Measurements from ENCODE around the gene RIMS1. TPM values are rescaled to one million over a fixed set of nuclear protein-coding genes. Genes with fewer than 3 reads are reported as not detected.

The RIMS1 gene
- total and polyA plus RNA-seq, 9 donors = 0.40 to 5.7 (median 0.71) TPM

DNA sequence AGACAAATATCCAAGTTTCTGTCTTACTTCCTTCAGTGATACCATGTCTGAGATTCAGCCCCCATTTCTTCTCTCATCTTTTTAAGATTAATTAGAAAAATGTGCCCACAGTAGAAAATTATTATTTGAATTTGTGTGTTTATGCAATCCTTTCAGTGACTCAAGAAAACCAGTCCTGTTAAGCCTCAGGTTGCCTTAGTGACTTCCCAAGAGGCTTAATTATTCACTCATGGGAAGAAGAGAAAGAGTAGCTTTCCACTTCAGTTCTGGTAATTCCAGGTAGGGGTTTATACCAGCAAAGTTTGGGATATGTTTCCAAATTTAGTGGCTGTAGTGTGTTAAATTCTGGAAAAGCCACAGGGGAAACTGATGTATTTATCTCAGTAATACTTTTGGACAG lies 149.1 kb downstream of the RIMS1 start:
- H3K4me3 ChIP-seq (ENCODE audit: low read length) = no peak overlapping the region
- no peak for DNase-seq
- H3K27me3 ChIP-seq (ENCODE audit: control insufficient read depth, insufficient read depth, low read length) = no peaks in the 10 kb centered on the region
- no peak overlapping the region for H3K27ac ChIP-seq (ENCODE audit: low read length)
- no peaks in the 10 kb centered on the region for H3K36me3 ChIP-seq (ENCODE audit: control insufficient read depth, insufficient read depth, low read length)
- H3K9me3 ChIP-seq (replicated peaks; ENCODE audit: control insufficient read depth, low read depth, low read length) = no peaks in the 10 kb centered on the region
- H3K4me1 ChIP-seq (ENCODE audit: control insufficient read depth, insufficient read depth, low read length) = no peaks in the 10 kb centered on the region

DNA sequence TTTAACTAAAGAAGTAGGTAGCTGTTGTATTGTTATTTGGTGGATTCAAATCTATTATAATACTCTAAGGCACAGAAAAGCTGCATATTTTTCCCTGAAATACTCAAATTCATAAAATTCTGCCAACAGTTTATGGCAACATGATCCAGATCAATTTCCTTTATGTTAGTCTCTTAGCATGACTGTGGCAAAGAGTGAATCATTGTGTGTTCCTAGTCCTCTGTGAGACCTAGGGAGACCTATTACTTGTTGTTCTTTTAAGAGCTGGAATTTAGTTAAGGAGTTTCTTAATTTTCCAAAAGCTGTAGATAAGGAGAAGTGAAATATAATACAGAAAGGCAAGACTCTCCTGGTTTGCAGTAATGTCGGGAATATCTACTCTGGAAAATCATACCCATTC lies 149.6 kb downstream of the RIMS1 start:
- H3K36me3 ChIP-seq (ENCODE audit: control insufficient read depth, insufficient read depth, low read length) = no peaks in the 10 kb centered on the region
- WGBS (ENCODE audit: insufficient coverage) = no CpG with 5 or more reads among the region's 1 CpG
- H3K27me3 ChIP-seq (ENCODE audit: control insufficient read depth, insufficient read depth, low read length) = no peaks in the 10 kb centered on the region
- no peak overlapping the region for H3K4me3 ChIP-seq (ENCODE audit: low read length)
- H3K4me1 ChIP-seq (ENCODE audit: control insufficient read depth, insufficient read depth, low read length) = no peaks in the 10 kb centered on the region
- no peak for DNase-seq
- no peaks in the 10 kb centered on the region for H3K9me3 ChIP-seq (replicated peaks; ENCODE audit: control insufficient read depth, low read depth, low read length)
- H3K27ac ChIP-seq (ENCODE audit: low read length) = no peak overlapping the region

DNA sequence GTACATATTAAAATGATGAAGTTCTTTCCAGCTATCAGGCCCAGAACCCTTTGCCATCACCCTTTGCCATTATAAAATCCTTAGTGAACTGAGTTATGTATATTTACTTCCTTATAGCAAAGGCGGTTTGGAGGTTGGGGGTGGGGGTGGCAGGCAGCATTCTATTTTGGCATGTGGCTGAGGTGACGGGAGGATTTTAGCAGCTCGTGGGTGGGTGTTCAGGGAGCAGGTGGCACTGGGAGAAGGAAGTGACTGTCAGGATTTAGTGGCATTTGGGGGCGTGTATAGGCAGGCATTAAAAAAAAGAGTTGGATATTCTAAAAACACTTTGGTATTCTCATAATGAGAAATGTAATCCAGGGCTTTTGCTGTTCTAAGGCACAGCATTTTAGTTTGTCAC lies 150.7 kb downstream of the RIMS1 start:
- no peak overlapping the region for H3K27ac ChIP-seq (ENCODE audit: low read length)
- no peaks in the 10 kb centered on the region for H3K27me3 ChIP-seq (ENCODE audit: control insufficient read depth, insufficient read depth, low read length)
- no peak for DNase-seq
- H3K4me1 ChIP-seq (ENCODE audit: control insufficient read depth, insufficient read depth, low read length) = no peaks in the 10 kb centered on the region
- no peaks in the 10 kb centered on the region for H3K9me3 ChIP-seq (replicated peaks; ENCODE audit: control insufficient read depth, low read depth, low read length)
- H3K4me3 ChIP-seq (ENCODE audit: low read length) = no peak overlapping the region
- no peaks in the 10 kb centered on the region for H3K36me3 ChIP-seq (ENCODE audit: control insufficient read depth, insufficient read depth, low read length)
- 46% methylated on average over 2 of the region's 4 CpGs for WGBS (ENCODE audit: insufficient coverage)

DNA sequence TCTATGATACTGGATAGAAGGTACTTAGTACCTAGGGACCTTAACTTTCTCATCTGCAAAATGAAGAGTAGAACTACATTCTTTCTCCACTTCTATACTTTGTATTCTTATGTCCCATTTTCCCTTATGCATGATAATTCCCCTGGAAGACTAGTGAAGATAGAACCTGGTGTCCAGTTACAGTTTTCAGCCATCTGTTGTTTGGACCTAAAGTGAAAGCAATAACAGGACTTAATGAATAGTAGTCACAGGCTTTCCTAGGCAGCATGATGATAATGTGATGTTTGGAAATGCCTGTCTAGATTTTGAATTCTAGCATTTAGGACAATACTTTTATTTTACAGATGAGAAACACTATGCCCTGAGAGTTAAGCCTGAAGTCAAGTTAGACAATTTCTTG lies 153.8 kb downstream of the RIMS1 start:
- H3K4me1 ChIP-seq (ENCODE audit: control insufficient read depth, insufficient read depth, low read length) = no peaks in the 10 kb centered on the region
- no peaks in the 10 kb centered on the region for H3K9me3 ChIP-seq (replicated peaks; ENCODE audit: control insufficient read depth, low read depth, low read length)
- peak; percentile 46 for DNase-seq
- H3K36me3 ChIP-seq (ENCODE audit: control insufficient read depth, insufficient read depth, low read length) = no peaks in the 10 kb centered on the region
- H3K27ac ChIP-seq (ENCODE audit: low read length) = no peak overlapping the region
- H3K27me3 ChIP-seq (ENCODE audit: control insufficient read depth, insufficient read depth, low read length) = no peaks in the 10 kb centered on the region
- H3K4me3 ChIP-seq (ENCODE audit: low read length) = no peak overlapping the region

DNA sequence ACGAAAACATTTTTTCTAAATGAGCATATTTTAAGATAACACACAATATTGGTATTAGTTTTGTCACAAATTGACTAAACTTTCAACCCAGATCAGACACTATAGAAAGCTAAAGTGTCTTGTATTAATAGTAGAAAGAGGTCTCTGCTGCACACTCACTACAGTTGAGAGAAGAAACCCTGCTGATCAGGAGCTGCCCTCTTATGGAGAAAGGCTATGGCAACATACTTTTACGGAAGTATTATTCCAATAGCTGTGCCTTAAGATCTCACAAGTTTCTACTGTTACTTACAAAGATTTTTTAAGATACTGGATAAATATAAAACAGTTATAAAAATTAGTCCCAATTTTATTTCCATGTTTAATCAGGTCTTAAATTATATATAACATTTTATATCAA lies 155.7 kb downstream of the RIMS1 start:
- no CpG with 5 or more reads among the region's 2 CpGs for WGBS (ENCODE audit: insufficient coverage)
- DNase-seq = peak; percentile 26

DNA sequence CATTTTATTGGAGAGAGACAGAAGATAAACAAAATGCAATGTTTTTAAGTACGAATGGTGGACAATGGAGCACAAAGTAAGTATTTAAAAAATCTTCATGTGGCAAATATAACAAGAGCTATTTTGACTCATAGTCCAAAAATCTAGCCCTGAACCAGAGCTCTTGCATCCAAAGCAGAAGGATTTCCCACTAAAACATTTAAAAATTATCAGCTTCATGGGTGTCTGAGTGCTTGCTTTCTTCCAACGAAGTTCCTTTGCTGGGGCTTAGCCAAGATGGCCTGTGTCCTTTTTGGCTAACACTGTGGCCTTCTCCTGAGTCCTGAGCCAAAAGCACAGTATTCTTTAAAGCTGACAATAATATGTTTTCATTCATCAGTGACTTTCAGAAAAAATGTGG lies 161.7 kb downstream of the RIMS1 start:
- H3K27me3 ChIP-seq (ENCODE audit: control insufficient read depth, insufficient read depth, low read length) = no peaks in the 10 kb centered on the region
- no peaks in the 10 kb centered on the region for H3K36me3 ChIP-seq (ENCODE audit: control insufficient read depth, insufficient read depth, low read length)
- no peak overlapping the region for H3K4me3 ChIP-seq (ENCODE audit: low read length)
- DNase-seq = peak; percentile 39
- no CpG with 5 or more reads among the region's 2 CpGs for WGBS (ENCODE audit: insufficient coverage)
- no peaks in the 10 kb centered on the region for H3K9me3 ChIP-seq (replicated peaks; ENCODE audit: control insufficient read depth, low read depth, low read length)
- H3K4me1 ChIP-seq (ENCODE audit: control insufficient read depth, insufficient read depth, low read length) = no peaks in the 10 kb centered on the region
- H3K27ac ChIP-seq (ENCODE audit: low read length) = no peak overlapping the region

More for the DNA sequence above, 155.7 kb downstream of the RIMS1 start:
- no peaks in the 10 kb centered on the region for H3K9me3 ChIP-seq (replicated peaks; ENCODE audit: control insufficient read depth, low read depth, low read length)
- no peaks in the 10 kb centered on the region for H3K27me3 ChIP-seq (ENCODE audit: control insufficient read depth, insufficient read depth, low read length)
- no peaks in the 10 kb centered on the region for H3K4me1 ChIP-seq (ENCODE audit: control insufficient read depth, insufficient read depth, low read length)
- no peaks in the 10 kb centered on the region for H3K36me3 ChIP-seq (ENCODE audit: control insufficient read depth, insufficient read depth, low read length)
- H3K27ac ChIP-seq (ENCODE audit: low read length) = no peak overlapping the region
- H3K4me3 ChIP-seq (ENCODE audit: low read length) = no peak overlapping the region

DNA sequence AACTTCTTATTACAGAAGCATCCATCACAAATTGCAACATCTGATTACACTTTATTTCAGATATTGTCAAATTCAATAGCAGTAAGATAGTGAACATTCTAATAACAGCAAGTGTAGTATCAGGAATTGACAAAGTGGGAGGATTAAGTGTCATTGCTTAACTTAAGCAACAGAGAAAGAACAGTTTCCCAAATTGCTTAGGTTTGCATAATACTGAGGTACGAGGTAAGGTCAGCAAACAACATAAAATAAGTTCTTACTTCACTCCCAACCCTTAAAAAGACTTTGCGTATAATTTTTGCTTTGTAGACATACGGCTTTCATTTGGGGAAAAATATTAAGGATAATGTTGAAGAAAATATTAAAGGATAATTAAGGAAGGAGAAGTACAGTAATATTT lies 163.0 kb downstream of the RIMS1 start:
- DNase-seq = no peak
- Histone ChIP-seq H3K9me3 (replicated peaks; ENCODE audit: control insufficient read depth, low read depth, low read length) (no peaks in the 10 kb centered on the region), H3K36me3 (ENCODE audit: control insufficient read depth, insufficient read depth, low read length) (no peaks in the 10 kb centered on the region), H3K27ac (ENCODE audit: low read length) (no peak overlapping the region), H3K27me3 (ENCODE audit: control insufficient read depth, insufficient read depth, low read length) (no peaks in the 10 kb centered on the region), H3K4me3 (ENCODE audit: low read length) (no peak overlapping the region), H3K4me1 (ENCODE audit: control insufficient read depth, insufficient read depth, low read length) (no peaks in the 10 kb centered on the region)
- WGBS (ENCODE audit: insufficient coverage) = no CpG with 5 or more reads among the region's 3 CpGs

DNA sequence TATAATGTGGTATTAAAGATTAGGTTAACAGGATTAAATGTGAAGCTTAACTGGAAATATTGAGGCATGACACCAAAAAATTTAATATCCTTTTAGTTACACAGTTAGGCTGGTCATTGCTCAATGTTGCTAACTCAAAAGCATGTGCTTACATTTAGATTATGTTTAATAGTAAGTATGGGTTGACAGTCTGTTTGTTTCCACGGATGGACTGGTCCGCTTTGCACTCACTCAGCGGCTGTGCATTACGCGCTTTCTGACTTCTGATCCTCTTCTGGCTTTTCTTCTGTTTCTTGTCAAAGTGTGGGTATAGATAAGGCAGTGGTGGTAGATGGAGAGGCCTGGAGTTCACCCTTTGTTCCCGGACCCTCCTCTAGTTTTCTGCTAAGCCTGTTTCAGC lies 174.9 kb downstream of the RIMS1 start:
- 83% methylated on average over 1 of the region's 6 CpGs for WGBS (ENCODE audit: insufficient coverage)

DNA sequence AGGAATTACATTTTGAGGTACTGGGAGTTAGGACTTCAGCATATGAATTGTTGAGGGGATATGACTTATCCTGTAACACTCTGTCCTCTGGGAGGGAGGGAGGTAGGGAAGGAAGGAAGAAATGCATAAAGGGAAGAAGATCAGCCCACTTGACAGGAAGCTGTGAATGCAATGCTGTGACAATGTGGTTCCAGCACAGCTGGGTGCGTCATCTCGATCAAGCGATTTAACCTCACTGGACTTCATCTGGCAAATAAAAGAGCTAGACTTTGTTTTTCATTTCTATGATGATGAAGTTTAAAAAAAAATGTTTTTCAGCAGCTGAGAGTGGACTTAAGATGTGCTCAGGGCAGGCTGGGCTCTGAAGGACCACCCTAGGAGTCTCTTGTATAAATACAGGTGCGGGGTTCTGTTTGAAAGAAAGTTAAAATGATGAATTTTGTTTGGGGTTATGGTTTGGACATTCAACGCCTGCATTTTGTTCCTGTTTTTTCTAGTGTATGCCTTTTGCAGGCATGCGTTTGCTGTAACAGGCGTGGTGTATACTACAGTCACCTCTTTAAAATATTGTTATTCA lies 178.1 kb downstream of the RIMS1 start:
- H3K36me3 ChIP-seq (ENCODE audit: control insufficient read depth, insufficient read depth, low read length) = no peaks in the 10 kb centered on the region
- no peak overlapping the region for H3K27ac ChIP-seq (ENCODE audit: low read length)
- no peaks in the 10 kb centered on the region for H3K9me3 ChIP-seq (replicated peaks; ENCODE audit: control insufficient read depth, low read depth, low read length)
- peak; percentile 58 for DNase-seq
- no peaks in the 10 kb centered on the region for H3K27me3 ChIP-seq (ENCODE audit: control insufficient read depth, insufficient read depth, low read length)
- no peaks in the 10 kb centered on the region for H3K4me1 ChIP-seq (ENCODE audit: control insufficient read depth, insufficient read depth, low read length)
- WGBS (ENCODE audit: insufficient coverage) = 50% methylated on average over 2 of the region's 7 CpGs
- H3K4me3 ChIP-seq (ENCODE audit: low read length) = no peak overlapping the region

More for the DNA sequence above, 174.9 kb downstream of the RIMS1 start:
- Histone ChIP-seq H3K4me1 (ENCODE audit: control insufficient read depth, insufficient read depth, low read length) (no peaks in the 10 kb centered on the region), H3K36me3 (ENCODE audit: control insufficient read depth, insufficient read depth, low read length) (no peaks in the 10 kb centered on the region), H3K27me3 (ENCODE audit: control insufficient read depth, insufficient read depth, low read length) (no peaks in the 10 kb centered on the region), H3K9me3 (replicated peaks; ENCODE audit: control insufficient read depth, low read depth, low read length) (no peaks in the 10 kb centered on the region), H3K4me3 (ENCODE audit: low read length) (no peak overlapping the region), H3K27ac (ENCODE audit: low read length) (no peak overlapping the region)
- DNase-seq = no peak

DNA sequence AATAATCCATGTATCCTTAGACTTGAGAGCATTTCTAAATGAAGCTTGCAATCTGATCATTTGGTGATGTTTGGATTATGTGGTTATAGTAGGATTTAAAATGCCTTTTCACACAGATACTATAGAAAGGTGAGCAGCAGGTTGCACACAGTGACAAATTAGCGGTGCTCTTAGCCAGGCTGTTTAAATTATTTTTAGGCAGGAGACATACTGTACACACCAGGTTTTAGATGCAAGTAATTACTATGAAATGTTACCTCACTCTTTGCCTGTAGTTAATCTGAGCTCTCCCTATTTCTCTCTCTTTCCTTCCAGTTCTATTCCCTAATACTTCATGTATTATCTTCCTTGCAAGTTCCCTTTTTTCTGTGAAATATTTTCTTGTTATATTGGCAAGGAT lies 191.7 kb downstream of the RIMS1 start:
- WGBS (ENCODE audit: insufficient coverage) = no CpG with 5 or more reads among the region's 1 CpG
- Histone ChIP-seq H3K27ac (ENCODE audit: low read length) (no peak overlapping the region), H3K9me3 (replicated peaks; ENCODE audit: control insufficient read depth, low read depth, low read length) (no peaks in the 10 kb centered on the region), H3K27me3 (ENCODE audit: control insufficient read depth, insufficient read depth, low read length) (no peaks in the 10 kb centered on the region), H3K36me3 (ENCODE audit: control insufficient read depth, insufficient read depth, low read length) (no peaks in the 10 kb centered on the region), H3K4me3 (ENCODE audit: low read length) (no peak overlapping the region), H3K4me1 (ENCODE audit: control insufficient read depth, insufficient read depth, low read length) (no peaks in the 10 kb centered on the region)
- DNase-seq = no peak

DNA sequence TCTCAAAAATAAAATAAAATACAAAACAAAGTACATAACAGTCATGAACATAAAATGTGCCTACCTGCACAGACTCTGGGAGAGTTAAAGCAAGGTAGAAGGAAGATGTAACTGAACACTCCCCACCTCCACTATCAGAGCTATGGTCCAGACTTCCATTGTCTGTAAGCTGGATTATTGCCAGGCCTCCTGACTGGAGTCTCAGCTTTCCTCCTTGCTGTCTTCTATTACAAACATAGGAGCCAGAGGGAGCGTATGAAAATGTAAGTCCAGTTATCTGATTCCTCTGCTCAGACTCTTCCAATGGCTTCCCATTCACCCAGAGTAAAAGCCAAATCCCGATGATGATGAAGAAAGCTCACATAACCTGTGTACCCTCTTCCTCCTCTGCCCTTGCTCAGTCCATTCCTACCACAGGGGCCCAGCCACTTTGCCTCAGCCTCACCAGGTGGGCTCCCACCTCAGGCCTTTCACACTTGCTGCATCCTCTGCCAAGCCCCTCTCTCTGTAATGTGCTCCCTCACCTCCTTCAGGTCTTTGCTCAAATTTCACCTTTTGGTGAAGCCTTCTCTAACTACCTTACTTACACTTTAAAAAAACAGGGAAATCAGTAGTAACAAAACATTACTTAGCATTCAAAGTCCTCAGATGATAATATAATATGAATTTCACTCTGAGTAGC lies 194.1 kb downstream of the RIMS1 start:
- Histone ChIP-seq H3K9me3 (replicated peaks; ENCODE audit: control insufficient read depth, low read depth, low read length) (no peaks in the 10 kb centered on the region), H3K4me3 (ENCODE audit: low read length) (no peak overlapping the region)

More for the DNA sequence above, 194.1 kb downstream of the RIMS1 start:
- Histone ChIP-seq H3K36me3 (ENCODE audit: control insufficient read depth, insufficient read depth, low read length) (no peaks in the 10 kb centered on the region), H3K4me1 (ENCODE audit: control insufficient read depth, insufficient read depth, low read length) (no peaks in the 10 kb centered on the region), H3K27me3 (ENCODE audit: control insufficient read depth, insufficient read depth, low read length) (no peaks in the 10 kb centered on the region), H3K27ac (ENCODE audit: low read length) (no peak overlapping the region)
- WGBS (ENCODE audit: insufficient coverage) = 76% methylated on average over 2 of the region's 2 CpGs
- DNase-seq = no peak

Measured in muscle of leg (tissue), 11 donors.